Esophagus muscularis mucosa (tissue), 3 donors: Measurements from ENCODE around the gene ANXA10.
"Not testable (repeated sequence)": the region's sequence is repeated elsewhere in the genome, so short reads cannot be mapped to it uniquely, and the experiment has no call there.

Experiments used
- EP300 ChIP-seq: sonication (generic); formaldehyde crosslinking; IDR thresholded peaks from one replicate; pipeline ENCODE4 v1.6.1; 2017; ENCODE audit warnings: antibody characterized with exemption
- POLR2A ChIP-seq: fragments of 450-650 bp; IDR thresholded peaks from one replicate; pipeline ENCODE4 v1.6.1; 2017; ENCODE audit warnings: antibody characterized with exemption, moderate library complexity, mild to moderate bottlenecking, low read depth
- POLR2AphosphoS5 ChIP-seq, 2 donors: sonication (generic); formaldehyde crosslinking; IDR thresholded peaks; one replicate each; pipeline ENCODE4 v1.6.1; 2017; ENCODE audit warnings: antibody characterized with exemption in 2 of 2

DNA sequence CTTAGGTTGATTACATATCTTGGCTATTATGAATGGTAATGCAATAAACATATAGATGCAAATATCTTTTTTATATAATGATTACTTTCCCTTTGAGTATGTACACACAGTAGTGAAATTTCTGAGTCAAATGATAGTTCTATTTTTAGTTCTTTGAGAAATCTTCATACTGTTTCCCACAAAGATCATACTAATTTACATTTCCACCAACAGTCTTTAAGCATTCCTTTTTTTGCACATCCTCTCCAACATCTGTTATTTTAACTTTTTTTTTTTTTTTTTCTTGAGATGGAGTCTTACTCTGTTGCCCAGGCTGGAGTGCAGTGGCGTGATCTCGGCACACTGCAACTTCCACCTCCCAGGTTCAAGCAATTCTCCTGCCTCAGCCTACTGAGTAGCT, 45.4 kb downstream of the ANXA10 start:
- not testable (repeated sequence) for TF ChIP-seq POLR2AphosphoS5 (IDR thresholded peaks at IDR 0.05); EP300; POLR2A
